Stimulated activated CD8-positive, alpha-beta memory T cell treated with anti-CD3 and anti-CD28 coated beads, Interleukin-4, amount 100 ng/mL, for 1 hour (primary cell): ENCODE measurements around the gene PGBD5.

Experiments
- DNase-seq, 2 donors: peaks; one replicate each; pipeline ENCODE4 v3.0.0-alpha.2; 2020; ENCODE audit warnings: low read depth in 2 of 2, low spot score in 1 of 2

PGBD5 gene

DNA sequence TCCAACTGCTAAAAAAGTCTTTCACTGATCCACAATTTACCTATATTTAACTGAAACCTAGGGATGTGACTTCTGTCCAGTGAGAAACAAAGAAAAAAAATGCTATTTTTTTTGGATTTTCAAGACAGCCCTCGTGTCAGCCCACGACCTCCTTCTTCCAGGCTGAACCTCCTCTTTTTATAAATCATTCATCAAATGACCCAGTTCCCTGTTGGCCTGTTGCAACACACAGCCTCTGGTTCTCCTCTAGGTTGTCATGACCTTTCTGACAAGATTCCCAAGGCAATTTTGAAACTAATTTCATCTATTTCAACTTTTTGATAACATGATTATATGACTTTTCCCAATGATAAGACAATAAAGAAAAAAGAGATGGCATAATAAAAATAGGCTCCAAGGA, 74.6 kb downstream of the PGBD5 start:
- no peak for DNase-seq

DNA sequence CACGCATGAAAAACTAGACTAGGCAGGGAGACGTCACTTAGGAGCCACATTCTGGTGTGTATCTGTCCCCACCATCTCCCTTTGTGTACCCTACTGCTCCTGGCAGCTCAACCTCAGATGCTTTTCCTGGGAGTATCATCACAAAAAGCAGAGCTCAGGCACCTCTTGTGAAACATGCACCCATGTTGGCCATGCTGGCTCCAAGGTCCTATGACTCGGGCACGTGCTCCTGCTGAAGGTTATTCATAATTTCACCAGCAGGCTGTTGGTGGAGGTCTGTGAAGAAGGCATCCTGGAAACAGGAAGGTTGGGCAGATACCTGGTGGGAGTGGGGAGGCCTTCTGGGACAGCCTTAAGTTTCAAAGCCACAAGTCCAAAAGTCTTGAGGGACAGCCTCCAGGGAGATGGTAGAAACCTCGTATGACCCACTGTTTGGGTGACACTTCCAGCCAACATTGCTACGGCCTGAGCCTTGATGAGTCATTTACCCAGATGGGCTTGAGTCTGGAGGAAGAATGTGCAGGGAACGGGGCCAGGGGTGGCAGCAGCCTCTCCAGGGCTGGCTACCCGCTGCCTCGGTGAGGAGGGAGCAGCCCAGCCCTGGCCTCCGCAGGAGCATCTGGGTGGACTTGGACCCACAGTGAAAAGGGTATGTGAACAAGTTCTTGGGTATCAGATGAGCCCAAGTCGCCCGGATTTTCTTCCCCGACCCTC, 75.8 kb downstream of the PGBD5 start:
- DNase-seq, result no peak

DNA sequence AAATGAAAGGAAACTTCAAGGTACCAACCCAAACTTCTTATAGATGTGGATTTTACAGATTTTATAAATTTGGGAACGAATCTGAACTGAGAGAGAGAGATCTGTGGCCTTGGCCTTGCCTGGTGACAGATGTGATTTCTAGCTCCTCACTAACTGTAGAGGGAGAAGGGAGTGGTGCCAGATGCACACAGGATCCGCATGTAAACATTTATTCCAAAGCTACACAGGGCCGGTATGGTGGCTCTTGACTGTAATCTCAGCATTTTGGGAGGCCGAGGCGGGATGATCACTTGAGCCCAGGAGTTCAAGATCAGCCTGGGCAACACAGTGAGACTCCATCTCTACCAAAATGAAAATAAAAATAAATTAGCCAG, 77.1 kb downstream of the PGBD5 start:
- no peak for DNase-seq

DNA sequence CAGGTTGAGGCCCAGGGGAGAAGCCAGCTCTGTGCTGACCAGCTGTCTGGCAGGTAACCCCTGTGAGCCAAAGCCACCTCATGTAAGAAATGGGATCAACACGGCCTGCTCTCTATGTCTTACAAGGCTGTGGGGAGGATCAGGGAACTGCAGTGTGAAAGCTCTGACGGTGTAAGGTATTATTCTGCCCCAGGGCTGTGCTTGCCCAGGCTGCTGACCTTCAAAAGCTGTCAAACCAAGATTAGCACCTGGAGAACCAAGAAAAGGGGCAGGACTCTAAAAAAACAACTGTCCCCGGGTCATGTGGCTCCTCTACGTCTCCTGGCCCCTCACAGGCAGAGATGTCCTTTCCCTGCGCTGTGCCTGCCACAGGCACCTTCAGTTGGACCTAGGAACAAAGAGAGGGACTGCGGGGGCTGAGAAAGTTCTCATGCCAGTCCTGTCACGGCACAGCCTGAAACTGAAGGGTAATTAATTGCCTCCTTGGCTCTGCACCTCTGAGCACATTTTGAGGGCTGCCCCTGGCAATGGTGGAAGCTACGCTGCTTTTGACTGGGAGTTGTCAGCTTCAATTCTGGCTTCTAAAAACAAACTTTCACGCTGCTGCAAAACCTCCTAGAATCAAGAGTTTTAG, 77.6 kb downstream of the PGBD5 start:
- DNase-seq, result no peak

DNA sequence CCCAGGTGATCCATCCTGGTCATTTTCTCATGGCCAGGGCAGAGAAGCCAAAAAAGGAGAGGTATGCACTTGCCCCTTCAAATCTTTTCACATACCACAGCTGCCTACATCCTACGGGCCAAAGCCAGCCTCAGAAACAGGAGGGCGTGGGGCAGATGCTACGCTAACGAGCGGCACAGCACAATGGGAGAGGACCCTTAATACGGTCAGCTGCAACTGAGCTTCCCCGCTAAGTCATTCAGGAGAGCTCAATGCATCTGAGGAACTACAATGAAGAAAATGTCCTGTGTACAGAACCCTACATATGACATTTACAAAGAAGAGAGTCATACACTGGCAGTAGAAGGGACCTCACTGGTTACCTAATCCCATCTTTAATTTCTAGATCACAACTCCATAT, 78.2 kb downstream of the PGBD5 start:
- no peak for DNase-seq

DNA sequence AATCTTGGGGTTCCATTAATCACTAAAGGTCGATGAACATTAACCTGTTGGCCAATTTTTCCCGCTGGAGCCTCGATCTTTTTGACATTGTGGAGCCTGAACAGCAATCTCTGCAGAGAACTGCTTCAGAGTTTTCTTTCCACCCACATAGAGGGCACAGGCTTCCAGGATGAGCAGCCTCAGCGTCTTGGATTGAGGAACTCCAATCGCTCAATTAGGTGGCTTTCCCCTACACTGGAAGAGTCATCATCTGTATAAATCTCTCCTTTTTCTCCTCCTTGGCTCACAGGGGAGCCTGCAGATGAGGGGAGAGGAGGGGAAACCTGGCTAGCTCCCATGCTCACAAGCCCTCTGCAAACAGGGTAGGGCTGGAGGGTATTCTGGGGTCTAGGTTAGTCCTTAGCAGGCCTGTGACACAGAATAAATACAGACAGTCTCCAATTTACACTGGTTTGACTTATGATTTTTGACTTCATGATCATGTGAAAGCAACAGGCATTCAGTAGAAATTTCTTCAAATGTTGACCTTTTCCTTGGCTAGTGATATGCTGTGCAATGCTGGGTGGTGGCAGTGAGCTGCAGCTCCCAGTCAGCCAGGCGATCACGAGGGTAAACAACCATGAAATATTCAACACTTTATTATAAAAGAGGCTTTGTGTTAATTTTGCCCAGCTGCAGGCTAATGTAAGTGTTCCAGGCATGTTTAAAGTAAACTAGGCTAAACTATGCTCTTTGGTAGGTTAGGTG, 80.8 kb downstream of the PGBD5 start:
- DNase-seq, result no peak

DNA sequence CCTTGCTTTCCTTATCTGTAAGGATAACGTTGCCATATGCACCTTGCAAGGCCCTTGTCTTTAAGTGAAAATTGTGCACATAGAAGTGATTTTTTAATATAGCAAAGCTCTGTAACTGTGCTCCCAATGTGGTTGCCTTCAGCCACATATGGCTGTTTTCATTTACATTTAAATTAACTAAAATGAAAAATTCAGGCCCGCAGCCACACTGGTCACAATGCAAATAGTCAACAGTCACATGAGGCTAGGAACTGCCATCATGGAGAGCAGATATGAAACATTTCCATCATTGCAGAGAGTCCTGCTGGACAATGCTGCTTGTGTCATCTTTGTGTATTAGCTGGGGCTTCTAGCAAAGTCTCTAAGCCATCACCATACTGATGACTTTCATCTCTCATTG, 83.4 kb downstream of the PGBD5 start:
- no peak for DNase-seq

DNA sequence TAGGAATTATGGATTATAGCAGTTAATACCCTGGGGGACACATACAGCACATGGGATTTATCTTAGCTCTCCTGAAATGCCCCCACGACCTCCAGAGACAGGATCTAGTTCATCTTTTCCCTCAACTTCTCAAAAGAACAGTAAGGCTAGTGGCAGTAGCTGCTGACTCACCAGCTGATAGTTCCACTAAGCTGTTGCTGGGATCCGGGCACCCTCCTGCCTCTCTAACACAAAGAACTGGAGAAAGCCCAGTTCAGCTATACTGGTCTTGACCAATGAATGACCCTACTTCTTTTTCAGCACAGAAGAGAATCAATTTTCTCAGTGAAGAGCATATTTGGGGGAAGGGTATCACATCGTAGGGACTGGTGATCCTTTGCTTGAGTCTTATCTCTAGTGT, 84.1 kb downstream of the PGBD5 start:
- no peak for DNase-seq

DNA sequence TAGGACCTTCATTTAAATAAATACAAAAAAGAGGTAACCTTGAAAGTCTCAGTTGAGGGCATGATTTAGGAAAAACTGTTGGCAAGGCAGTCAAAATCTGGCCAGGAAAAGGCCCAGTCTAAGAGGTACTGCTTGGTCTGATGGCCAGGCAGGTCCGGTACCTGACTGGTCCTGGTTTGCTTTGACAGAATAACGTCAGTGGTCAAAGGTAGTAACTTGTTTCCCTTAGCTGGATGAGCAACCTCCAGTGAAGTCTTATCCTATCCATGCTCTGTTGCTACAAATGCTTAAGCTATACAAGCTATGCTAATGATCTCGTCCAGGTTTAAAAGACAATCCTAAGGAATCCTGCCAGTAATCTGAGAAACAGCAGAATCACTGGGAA, 85.0 kb downstream of the PGBD5 start:
- no peak for DNase-seq

DNA sequence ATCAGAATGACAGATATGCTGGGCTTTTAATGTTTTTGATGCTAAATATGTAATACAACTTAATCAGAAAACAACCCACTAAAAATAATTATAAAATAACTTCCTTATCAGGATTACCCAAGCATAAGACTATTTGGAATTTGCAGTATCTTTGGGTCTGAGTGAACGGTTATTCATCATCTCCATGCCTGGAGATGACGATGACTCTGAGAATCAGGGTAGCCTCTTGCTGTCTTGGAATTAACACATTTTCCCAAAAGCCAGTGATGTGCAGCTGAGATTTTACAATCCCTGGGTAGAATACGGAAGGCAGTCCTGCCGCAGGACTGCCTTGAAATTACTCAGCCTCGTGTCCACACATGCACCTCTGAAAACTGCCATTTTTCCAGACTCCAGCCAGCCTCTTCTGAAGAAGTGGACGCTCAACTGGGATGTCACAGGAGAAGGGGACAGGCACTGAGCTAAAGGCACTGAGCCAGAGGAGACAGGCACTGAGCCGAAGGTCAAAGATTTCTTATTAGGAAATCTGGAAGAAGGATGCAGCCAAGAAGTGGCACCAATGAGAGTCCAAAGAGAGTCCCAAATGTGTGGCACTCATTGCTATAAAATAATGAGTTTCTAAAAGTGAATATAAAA, 85.5 kb downstream of the PGBD5 start:
- no peak for DNase-seq

DNA sequence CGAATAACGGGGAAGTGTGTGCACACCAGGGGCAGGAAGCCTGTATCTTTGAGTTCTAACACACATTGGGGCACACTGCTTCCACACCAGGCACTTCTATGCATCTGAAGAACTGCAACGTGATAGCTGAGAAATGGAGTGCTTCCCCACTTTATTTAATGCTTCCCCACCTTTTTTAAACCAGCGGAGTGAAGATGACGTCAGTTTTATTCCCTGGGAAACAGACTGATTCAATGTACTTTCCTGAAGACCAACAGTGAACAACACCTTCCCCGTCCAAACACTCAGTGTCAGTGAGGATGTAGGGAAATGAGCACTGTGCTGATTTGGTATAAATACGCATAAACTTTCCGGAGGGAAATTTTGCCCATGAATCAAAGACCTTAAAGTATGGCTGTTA, 87.1 kb downstream of the PGBD5 start:
- DNase-seq, result no peak

DNA sequence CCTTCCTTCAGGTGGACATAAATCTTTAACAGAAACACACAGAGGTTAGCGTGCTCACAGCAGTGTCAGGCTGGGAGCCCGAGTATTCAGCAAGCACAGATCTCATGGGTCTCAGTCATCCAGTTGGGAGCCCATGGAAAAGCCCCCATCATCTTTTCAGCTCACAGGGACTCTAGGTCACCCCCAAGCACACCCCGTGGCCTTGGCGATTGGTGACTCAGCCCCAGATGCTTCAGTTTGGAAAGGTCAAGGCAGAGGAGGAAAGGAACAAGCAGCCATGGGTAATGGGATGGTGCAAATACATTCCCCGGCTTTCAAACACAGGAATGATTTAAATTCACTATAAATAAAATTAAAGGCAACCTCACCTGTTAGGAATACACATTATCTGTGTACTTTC, 88.9 kb downstream of the PGBD5 start:
- DNase-seq, result no peak

DNA sequence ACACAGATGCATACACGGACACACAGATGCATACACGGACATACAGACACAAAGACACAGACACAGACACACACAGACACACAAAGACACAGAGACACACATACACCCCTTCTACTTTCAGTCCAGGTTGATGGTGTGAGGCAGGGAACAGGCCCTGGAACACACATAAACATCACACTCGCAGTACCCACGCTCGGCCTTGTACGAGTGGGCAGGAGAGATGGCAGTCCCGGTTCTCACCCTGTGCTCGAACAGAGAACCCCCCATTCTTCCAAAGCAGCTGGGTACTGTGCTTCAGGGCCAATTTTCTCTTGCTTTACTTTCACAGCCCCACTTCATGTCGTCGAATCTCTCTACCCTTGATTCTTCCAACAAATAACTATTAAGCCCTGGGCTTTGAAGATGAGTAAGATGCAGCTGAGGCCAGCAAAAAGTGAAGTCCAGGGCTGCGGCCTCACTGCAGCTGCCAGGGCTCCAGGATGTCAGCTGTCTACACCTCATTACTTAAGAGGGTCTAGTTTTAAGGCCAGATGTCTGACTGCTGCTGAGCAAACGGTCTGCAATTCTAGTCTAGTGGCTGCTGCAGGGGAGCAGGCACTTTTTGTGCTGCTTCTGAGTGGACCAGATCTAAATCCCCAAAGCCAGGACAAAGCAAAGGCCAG, 90.1 kb downstream of the PGBD5 start:
- no peak for DNase-seq

DNA sequence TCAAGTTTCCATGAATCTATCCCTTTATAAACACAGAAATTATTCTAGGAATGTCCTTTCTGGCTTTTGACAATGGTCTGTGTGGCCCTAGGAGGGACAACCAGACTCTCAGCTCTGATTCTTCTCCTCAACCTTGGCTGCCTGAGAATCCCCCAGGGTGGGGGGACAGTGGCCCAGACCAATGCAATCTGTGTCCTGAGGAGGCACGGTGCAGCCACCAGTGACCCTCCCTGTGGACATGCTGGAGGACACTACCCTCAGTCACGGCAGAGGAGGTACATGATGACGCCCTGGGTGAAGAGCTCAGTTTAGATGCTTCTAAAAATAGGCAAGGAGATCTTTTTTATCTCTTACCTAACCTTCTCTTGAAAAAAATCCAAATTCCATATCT, 91.7 kb downstream of the PGBD5 start:
- DNase-seq, result no peak

DNA sequence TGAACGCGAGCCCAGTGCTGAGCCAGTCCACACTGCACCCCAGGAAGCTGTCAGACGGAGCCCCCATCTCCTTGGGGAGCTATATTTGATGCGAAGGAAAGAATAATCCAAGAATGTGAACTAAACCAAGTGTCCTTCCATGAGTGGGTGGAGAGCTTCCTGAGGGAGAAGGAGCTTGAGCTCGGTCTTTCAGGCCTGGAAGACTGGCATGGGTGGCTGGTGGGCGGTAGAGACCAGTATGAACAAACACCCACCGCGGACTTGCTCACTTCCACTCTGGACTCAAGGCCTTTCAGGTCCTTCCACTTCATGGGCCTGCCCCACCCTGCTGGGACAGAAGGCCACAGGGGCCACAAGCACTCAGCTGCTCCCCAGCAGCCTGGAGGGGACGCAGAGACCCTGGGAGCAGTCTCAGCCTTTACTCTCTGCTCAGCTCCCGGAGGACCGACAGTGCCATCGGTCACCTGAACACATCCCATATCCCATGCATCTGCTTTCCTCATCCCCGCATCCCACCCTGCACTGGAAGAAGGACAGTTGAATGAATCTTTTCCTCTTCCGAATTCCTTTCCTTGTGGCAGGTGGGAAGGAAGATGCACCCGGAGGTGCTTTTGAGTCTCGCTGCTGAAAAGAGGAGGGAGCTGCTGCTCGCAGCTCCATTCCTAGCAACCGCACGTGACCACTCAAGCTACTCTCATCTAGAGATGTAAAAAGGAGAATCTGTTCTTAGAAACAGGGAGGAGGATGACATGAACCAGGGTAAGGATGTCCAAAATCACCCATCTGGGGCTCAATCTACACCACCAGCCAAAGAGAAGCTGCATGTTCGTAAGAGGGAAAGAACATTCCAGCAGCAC, 92.3 kb downstream of the PGBD5 start:
- DNase-seq, result no peak

DNA sequence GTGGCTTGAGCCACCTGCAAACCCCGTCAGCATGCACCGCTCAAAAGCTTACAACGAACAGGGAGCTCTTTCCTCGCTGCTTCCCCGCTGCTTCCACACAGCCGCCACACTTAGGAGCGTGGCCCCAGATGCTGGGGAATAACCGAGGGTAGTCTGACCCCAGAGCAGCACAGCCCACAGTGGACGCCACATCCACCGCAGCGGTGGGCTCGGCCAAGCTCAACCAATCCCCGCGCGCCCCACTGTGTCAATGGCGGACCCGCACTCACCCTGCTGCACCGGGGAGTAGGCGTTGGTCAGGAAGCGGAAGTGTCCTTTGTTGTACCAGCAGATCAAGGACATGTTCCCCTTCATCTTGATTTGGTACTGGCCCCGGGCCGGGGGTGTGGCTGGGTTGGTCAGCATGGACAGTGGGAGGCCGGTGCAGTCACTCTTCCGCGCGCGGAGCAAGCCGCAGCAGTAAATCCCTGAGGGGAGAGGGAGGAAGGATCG, 93.5 kb downstream of the PGBD5 start:
- no peak for DNase-seq

DNA sequence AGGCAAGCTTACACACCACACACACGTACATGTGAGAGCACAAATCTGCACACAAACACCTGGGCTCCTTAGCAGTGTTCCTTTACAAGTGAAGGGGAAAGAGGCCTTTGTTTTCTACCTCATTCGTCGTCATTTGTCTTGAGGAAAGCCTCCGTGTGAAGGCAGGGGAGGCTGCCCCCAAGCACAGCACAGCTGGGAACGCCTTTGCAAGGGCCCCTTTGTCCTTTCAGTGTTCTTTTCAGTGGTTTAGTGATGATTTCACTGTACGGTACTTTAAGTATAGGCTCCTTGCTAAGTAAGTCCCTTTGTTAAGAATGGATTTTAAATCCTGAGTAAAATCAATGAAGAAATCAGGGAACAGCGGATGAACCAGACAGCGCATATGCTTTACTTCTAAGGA, 94.1 kb downstream of the PGBD5 start:
- DNase-seq, result no peak

DNA sequence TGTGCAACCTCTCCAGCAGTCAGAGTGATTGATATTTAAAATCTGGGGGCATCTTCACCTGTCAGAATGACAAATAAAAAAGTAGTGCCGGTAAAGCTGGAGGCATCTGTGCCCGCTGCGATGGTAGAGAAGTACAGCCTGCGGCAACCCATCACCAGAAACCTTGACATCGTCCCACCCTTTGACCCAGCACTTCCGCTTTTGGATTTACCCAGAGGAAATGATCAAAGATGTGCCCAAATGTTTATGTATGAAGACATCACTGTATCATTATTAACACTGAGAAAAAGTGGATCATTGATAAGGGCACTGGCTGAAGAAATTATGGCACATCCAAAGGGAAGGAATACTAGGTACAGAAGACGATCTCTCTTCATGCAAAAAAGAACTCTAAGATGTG, 96.0 kb downstream of the PGBD5 start:
- no peak for DNase-seq

DNA sequence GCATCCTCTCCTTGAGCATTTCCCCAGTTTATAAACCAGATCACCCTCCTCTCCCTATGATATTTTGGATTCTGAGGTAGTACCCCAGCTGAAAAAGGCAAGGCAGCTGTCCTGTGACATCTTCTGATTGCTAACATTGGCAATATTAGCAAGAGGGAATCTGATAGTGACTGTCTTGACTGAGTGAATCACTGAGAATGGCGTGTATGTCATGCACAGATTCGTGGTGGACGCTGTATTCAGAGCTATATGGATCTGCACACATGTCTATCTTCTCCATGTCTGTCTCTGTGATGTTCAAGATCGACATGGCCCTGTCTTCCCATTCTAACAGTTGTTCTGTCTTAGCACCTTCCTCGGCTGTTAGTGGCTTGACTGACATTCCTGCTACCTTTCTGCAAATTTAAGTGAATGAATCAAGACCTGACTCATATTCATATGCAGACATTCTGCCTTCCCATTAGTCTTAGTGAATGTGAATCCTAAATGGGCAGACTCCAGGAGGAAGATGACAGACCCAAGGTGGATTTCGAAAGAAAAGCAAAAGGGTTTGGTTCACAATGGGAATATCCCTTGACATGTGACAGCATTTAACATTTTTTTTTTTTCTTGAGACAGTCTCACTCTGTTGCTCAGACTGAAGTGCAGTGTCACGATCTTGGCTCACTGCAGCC, 97.7 kb downstream of the PGBD5 start:
- no peak for DNase-seq

DNA sequence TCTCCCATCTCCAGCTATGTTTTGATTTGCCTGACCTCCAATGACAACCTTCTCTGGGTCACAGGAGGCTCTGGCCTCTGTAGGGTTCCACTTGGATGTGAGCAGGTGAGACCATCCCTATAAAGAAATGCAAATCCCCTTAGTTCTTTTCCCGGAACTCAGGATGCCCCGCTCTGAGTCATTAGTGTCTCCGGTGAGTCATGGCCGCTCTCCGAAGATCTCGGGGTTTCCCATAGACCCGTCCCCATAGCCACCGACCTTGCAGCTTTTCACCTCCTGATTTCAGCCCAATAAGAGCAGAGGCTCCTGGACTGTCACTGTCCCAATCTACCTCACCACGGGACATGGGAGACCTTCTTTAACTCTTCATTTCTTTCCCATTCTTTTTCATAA, 98.2 kb downstream of the PGBD5 start:
- no peak for DNase-seq
